Activated CD4-positive, alpha-beta T cell treated with anti-CD3 and anti-CD28 coated beads, Interleukin-2, amount 10 ng/mL, durations not matched to agents 24 days and 14 days (primary cell): ENCODE results near the gene LSM14B. TPM values are rescaled to one million over a fixed set of nuclear protein-coding genes. Genes with fewer than 3 reads are reported as not detected.
"Not testable (repeated sequence)": the region's sequence is repeated elsewhere in the genome, so short reads cannot be mapped to it uniquely, and the experiment has no call there.

Experiments
- DNase-seq: peaks from one replicate; pipeline ENCODE4 v3.0.0; 2022
- H3K27ac Mint-ChIP-seq: one replicate; pipeline ENCODE4 v1.8.0; 2022; ENCODE audit warnings: mild to moderate bottlenecking, mixed read lengths
- H3K27me3 Mint-ChIP-seq: one replicate; pipeline ENCODE4 v1.8.0; 2022; ENCODE audit warnings: mixed read lengths
- H3K36me3 Mint-ChIP-seq: one replicate; pipeline ENCODE4 v1.8.0; 2022; ENCODE audit warnings: low read depth, mild to moderate bottlenecking, mixed read lengths
- H3K4me1 Mint-ChIP-seq: one replicate; pipeline ENCODE4 v1.8.0; 2021; ENCODE audit warnings: mixed read lengths
- H3K4me3 Mint-ChIP-seq: one replicate; pipeline ENCODE4 v1.8.0; 2022; ENCODE audit warnings: mild to moderate bottlenecking, moderate library complexity, mixed read lengths
- H3K9me3 Mint-ChIP-seq: one replicate; pipeline ENCODE4 v1.8.0; 2021; ENCODE audit warnings: mixed read lengths
- intact Hi-C: fragments of 100-400 bp; cut with micrococcal nuclease; formaldehyde crosslinking; loops from one replicate; pipeline ENCODE4 v1.15.1; 2023
- total RNA-seq: library from RNA; stranded (reverse); gene quantifications from 2 replicates; pipeline ENCODE4 v1.2.3, GENCODE V29; 2022

The LSM14B gene
- total RNA-seq, 1 donor from 2014 or later: 45.3 TPM

DNA sequence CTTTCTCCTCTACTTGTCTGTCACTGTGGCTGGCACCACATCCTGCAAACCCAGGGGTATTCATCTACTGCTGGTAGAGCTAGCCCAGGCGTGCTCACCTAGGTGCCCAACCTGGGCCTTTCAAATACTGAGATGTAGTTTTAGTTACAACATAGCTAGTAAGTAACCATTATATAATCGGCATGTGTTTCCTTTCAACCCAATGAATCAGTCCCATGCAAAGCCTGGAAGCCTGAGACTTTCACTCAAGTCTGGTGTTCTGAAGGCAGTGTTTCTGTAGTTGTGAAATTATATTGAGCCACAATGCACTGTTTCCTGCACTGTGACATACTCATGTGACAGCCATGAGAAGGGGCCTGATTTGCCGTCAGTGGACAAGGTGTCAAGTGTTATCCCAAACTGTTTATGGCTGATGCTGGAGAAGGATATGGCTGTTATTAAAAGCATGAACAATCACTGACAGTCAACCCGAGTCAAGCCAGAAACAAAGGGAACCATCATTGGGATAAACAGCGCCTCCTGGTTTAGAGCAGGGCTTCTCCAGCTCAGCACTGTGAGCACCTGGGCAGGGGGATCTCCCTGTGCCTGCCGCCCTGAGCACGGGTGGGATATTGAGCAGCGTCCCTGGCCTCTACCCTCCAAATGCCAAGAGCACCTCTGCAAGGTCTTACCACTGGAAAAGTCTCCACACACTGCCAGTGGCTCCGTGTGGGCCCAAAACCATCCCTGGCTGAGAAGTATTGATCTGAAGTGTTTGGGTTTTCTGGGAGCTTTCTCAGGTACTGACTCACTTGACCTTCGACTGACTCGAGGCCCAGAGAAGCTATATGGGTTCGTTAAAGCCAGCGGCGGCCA is 19.3 kb downstream of the LSM14B start:
- Mint-ChIP-seq H3K27ac (peak overlapping the region; percentile 91), H3K9me3 (no peaks in the 10 kb centered on the region), H3K4me1 (peaks cover 44% of the 10 kb centered on the region), H3K36me3 (peaks cover 63% of the 10 kb centered on the region), H3K4me3 (peak overlapping the region; percentile 94), H3K27me3 (no peaks in the 10 kb centered on the region)
- intact Hi-C loops: loop anchor here (2.0 kb wide), 2 partner anchors 75 to 161 kb away; partner anchors contain the start of gene ADRM1
- DNase-seq: peak; percentile 73

DNA sequence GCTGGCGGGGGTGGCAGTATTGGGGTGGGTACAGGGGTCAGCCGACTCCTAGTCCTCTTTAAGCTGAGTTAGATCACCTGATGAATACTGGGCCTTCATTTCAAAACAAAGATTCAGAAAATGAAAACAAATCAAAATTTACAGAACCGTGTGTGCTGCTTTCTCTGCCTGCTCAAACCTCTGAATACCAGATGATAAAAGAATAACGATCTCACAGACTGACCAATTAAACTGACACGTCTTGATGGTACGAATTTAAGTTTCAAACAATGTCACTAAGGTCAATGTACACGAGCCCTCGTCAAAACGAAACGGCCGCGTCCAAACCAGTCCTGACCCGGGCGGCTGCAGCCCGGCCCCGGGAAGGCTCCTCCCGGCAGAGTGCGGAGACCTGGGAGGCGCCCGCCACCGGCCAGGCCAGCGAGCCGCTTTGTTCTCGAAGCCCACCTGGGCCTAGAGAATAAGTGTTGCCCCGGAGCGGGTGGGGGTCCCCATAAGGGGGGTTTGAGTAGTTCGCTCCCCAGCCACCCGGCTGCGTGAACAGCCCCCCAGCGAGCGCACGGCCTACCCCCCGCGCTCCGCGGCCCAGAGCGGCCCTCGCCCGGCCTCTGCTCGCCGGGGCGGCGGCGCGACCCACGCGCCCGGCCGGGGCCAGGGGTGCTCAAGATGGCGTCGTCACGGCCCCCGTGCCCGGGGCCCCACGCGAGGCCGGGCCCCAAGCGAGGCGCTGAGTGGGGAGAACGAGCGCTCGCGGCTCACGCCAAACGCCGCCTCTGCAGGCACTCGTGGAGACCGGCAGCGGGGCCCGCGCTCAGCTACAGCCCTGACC is 20.2 kb downstream of the LSM14B start:
- Mint-ChIP-seq H3K4me1 (peaks cover 43% of the 10 kb centered on the region), H3K36me3 (peaks cover 55% of the 10 kb centered on the region), H3K27me3 (no peaks in the 10 kb centered on the region), H3K27ac (peak overlapping the region; percentile 91), H3K4me3 (peak overlapping the region; percentile 94), H3K9me3 (no peaks in the 10 kb centered on the region)
- no peak for DNase-seq
- intact Hi-C loops: loop anchor here (1.0 to 2.0 kb wide), 5 partner anchors 20 to 160 kb away; partner anchors contain the start of genes ADRM1, LSM14B and OSBPL2

DNA sequence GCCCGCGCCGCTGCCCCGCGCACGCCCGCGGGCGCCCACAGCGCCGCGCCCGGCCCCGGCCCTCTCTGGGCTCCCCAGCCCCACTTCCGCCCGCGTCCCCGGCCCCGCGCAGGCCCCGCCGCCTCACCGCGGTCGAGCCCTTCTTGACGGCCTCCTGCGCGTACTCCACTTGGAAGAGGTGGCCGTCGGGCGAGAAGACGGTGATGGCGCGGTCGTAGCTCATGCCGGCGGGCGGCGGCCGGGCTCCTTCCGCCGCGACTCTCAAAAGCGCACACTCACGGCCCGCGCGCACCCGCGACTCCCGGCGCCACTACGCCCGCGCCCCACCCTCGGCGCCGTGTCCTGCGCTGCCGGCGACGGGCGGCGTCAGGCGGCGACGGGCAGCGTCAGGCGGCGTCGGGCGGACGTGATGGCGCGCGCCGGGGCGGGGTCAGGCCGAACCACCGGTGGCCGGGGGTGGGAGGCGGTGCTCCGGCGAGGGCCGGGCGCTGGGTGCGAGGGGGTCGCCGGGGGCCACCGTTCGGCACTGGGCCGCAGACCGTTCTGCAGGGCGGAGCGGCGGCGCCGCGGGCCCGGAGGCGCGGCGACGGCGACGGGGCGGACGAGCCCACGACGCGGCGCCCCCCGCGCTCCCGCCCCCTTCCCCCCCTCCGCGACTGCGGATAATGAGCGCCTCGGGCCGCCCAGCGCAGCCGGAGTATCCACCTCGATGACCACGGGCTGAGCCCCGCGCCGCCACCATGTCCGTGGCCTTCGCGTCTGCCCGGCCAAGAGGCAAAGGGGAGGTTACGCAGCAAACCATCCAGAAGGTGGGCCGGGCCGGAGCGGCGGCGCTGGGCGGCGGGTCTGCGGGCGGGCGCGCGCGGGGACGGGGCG is 21.0 kb downstream of the LSM14B start, which contains the start of the genes PSMA7 and SS18L1:
TSS of gene PSMA7 (minus strand) at position 314 of the 876 bp plus-strand sequence. CDS start at position 223, 91 bp downstream.
TSS of gene SS18L1 (plus strand) at position 689 of the 876 bp plus-strand sequence. CDS start at position 741, 52 bp downstream.
- Mint-ChIP-seq H3K9me3 (no peaks in the 10 kb centered on the region), H3K36me3 (peaks cover 46% of the 10 kb centered on the region), H3K27me3 (no peaks in the 10 kb centered on the region), H3K27ac (peak within 1 kb of the TSS; percentile 91), H3K4me1 (peaks cover 35% of the 10 kb centered on the region), H3K4me3 (peak within 1 kb of the TSS; percentile 94)
- intact Hi-C loops: loop anchor here (1.0 to 2.0 kb wide), 5 partner anchors 21 to 159 kb away; partner anchors contain the start of genes ADRM1, LSM14B and OSBPL2
- peak; percentile 96 for DNase-seq

DNA sequence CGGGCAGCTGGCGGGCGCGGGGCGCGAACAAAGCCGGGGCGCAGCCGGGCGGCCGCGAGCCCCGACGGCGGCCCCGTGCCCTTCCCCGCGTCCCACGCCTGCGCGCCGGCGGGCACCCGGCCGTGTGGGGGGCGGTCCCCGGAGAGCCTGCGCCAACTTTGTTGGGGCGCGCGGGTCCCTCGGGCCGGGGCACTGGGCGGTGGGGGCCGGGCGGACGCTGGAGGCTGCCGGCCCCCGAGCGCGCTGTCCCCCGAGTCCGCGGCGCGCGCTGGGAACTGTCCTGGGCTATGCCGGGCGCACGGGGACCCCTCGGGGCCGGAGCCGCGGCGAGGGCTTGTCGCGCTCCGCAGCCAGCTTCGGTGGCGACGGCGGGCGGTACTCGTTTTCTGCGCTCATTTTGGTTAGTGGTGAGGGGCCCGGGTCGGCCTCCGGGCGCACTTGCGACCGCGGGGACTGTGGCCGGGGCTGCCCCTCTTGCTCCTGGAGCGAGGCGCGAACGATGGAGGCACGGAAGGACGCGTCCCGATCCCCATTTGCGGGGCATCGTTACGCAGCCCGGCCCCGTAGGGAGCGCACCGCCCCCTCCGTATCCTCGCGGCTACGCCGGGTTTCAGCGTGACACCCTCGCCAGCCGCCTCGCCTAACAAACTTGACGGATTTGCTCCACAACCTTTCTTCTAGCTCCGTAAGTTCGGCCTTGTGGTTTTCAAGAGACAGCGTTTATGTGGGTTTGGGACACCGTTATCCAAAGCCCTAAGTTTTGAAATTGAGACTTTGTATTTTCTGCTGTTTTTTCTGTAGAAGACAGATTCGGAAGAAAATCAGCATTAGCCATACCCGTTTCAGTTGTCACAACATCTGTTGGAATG is 21.9 kb downstream of the LSM14B start:
- H3K4me1 Mint-ChIP-seq: peaks cover 35% of the 10 kb centered on the region
- peaks cover 37% of the 10 kb centered on the region for H3K36me3 Mint-ChIP-seq
- H3K27ac Mint-ChIP-seq: peak overlapping the region; percentile 82
- no peaks in the 10 kb centered on the region for H3K27me3 Mint-ChIP-seq
- DNase-seq: peak; percentile 89
- H3K9me3 Mint-ChIP-seq: no peaks in the 10 kb centered on the region
- peak overlapping the region; percentile 87 for H3K4me3 Mint-ChIP-seq
- intact Hi-C loops: loop anchor here (1.0 to 2.0 kb wide), 5 partner anchors 22 to 159 kb away; partner anchors contain the start of genes ADRM1, LSM14B and OSBPL2

DNA sequence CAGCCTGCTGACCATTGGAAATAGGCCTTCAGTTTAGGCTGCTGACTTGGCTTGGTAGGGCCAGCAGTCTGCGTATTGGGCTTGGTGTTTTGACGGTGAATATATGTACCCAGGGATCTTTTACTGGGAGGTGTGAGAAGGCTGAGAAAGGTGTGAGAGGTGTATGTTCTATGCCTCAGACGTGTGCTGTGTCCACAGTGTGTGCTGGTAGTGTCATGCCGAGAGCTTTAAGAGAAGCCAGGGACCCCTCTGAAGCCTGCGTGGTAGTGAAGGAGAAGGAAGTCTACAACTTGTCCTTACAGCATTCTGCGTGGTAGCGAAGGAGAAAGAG is 23.4 kb downstream of the LSM14B start:
- no peaks in the 10 kb centered on the region for H3K9me3 Mint-ChIP-seq

DNA sequence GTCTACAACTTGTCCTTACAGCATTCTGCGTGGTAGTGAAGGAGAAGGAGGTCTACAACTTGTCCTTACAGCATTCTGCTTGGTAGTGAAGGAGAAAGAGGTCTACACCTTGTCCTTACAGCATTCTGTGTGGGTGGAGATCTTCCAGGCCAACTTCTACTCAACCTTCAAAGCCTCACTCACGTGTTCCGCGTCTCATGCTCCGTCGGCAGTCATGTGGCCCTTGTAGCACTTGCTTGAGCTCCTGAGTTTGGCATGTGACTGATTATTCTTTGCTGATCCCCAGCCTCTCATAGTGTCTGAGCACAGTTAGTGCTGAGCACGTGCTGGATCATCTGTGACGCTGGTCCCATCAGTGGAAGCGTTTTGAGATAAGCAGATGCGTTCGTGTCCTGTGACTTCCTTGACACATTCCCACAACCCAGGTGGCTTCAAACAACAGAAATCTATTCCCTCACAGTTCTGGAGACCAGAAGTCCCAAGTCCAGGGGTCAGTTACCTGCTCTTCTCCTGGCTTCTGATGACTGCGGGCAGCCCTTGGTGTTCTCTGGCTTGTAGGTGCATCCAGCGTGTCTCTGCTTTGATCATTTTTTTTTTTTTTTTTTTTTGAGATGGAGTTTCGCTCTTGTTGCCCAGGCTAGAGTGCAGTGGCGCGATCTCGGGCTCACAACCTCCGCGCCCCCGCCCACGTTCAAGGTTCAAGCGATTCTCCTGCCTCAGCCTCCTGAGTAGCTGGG is 23.9 kb downstream of the LSM14B start:
- Mint-ChIP-seq H3K9me3 (no peaks in the 10 kb centered on the region), H3K4me3 (no peak overlapping the region), H3K27me3 (no peaks in the 10 kb centered on the region), H3K36me3 (peaks cover 28% of the 10 kb centered on the region), H3K4me1 (peaks cover 24% of the 10 kb centered on the region), H3K27ac (no peak overlapping the region)
- intact Hi-C loops: no loop called here
- no peak for DNase-seq

More for the DNA sequence above, 23.4 kb downstream of the LSM14B start:
- Mint-ChIP-seq H3K27me3 (no peaks in the 10 kb centered on the region), H3K4me3 (peak overlapping the region; percentile 41), H3K27ac (no peak overlapping the region), H3K4me1 (peaks cover 28% of the 10 kb centered on the region), H3K36me3 (peaks cover 31% of the 10 kb centered on the region)
- DNase-seq: no peak
- intact Hi-C loops: no loop called here

DNA sequence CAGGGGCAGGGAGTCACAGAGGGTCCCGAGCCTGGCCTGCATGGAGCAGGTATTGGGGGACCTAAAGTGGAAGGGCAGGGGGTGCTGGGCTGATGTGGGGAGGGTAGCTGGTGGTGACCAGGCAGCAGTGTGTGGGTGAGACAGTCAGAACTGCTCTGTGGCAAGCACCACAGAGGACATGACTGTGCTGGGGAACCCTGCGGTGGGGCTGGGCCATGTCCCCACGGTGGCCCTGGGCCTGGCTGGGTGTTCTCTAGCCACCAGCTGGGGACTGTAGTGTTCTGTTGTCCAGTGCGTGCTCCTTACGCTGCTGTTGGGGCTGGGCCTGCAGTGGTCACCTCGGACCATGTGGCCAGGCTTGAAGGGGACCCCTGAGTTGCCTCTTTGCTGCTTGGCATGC is 24.9 kb downstream of the LSM14B start:
- Mint-ChIP-seq H3K36me3 (peaks cover 26% of the 10 kb centered on the region), H3K4me3 (no peak overlapping the region), H3K9me3 (no peaks in the 10 kb centered on the region), H3K27ac (no peak overlapping the region), H3K4me1 (peaks cover 17% of the 10 kb centered on the region), H3K27me3 (no peaks in the 10 kb centered on the region)
- intact Hi-C loops: no loop called here
- no peak for DNase-seq

DNA sequence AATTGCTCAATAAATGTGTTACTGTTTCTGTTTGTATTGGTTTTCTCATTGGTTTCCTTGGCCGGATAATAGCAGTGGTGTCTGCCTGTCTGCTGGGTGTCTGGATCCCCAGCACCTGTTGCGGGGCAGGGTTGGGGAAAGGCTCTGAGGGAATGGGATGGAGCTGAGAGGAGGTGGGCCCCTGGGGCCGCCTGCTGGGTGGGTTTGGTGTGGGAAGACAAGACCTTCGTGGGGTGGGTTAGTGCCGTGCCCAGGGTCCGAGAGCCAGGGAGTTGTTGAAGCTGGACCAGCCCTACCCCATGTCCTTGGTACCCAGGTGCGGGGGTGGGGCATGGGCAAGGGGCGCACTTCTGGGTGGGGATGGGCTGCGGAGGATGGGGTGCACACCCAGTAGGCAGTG is 25.3 kb downstream of the LSM14B start:
- intact Hi-C loops: no loop called here
- Mint-ChIP-seq H3K4me1 (peaks cover 17% of the 10 kb centered on the region), H3K36me3 (peaks cover 28% of the 10 kb centered on the region), H3K27me3 (no peaks in the 10 kb centered on the region), H3K4me3 (no peak overlapping the region), H3K27ac (no peak overlapping the region), H3K9me3 (no peaks in the 10 kb centered on the region)
- DNase-seq: no peak

DNA sequence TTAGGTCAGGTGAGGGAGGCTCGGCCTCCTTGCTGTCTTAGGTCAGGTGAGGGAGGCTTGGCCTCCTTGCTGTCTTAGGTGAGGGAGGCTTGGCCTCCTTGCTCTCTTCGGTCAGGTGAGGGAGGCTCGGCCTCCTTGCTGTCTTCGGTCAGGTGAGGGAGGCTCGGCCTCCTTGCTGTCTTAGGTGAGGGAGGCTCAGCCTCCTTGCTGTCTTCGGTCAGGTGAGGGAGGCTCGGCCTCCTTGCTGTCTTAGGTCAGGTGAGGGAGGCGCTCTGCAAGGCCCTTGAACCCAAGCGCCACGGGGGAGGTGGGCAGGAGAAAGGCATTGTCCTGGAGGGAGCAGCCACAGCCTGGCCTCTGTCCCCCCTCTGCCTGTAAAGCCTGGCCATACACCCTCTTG is 26.1 kb downstream of the LSM14B start:
- H3K27me3 Mint-ChIP-seq, H3K4me3 Mint-ChIP-seq, H3K27ac Mint-ChIP-seq, intact Hi-C loops, DNase-seq, H3K9me3 Mint-ChIP-seq: not testable (repeated sequence)
- Mint-ChIP-seq H3K36me3 (peaks cover 34% of the 10 kb centered on the region), H3K4me1 (peaks cover 17% of the 10 kb centered on the region)

DNA sequence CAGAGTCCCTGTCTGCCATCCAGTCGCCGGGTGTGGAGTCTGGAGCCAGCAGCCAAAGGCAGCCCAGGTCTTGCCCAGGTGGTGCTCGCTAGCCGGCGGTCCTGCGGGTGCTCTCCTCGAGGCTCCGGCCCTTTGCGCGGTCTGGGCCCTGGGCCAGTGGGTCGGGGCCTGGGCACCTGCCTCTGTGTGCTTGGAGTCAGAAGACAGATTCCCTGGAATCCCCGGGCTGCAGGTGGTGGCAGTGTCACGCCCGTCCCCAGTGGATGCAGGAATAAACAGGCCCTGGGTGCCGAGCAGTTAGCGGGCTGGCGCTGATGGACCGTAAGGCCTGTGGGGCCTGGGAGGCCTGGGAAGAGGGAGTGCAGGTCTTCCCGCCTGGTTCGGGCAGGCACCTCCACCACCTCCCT is 26.6 kb downstream of the LSM14B start:
- peaks cover 11% of the 10 kb centered on the region for H3K9me3 Mint-ChIP-seq
- DNase-seq: no peak
- no peak overlapping the region for H3K4me3 Mint-ChIP-seq
- H3K27me3 Mint-ChIP-seq: no peaks in the 10 kb centered on the region
- intact Hi-C loops: no loop called here
- H3K27ac Mint-ChIP-seq: no peak overlapping the region
- H3K4me1 Mint-ChIP-seq: peaks cover 17% of the 10 kb centered on the region
- peaks cover 39% of the 10 kb centered on the region for H3K36me3 Mint-ChIP-seq

DNA sequence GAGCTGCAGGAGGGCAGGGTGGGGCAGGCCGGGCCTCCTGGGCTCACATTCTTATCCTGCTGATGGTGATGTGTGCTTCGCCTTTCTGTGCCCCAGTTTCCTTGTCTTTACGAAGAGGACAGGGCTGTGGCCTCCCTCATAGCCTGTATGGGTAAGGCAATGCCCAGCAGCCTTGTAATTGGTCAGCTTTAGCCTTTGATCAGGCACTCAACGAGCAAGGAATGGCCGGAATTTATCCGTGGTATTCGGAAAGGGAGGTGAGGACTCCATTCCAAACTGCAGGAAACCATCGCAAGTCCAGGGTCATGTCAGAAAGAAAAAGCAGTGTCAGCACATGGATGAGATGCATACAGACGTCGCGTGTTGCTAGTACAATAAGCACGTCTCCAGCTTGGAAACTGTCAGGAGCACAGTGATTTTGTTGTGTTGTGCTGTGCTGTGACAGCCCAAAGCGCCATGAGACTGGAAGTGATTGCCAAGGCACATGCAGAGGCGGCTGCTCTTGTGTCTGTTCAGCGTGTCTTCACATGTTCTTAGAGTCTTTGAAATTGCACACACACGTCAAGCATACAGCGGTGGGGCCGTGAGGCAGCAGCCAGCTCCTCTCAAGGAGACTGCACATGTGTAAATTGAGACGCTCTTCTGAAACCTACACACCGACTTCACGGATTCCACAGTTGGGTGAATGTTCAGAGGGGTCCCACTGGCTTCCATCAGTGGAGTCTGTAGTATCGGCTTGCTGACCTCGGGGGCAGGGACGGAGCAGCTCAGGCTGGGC is 27.4 kb downstream of the LSM14B start:
- Mint-ChIP-seq H3K27ac (no peak overlapping the region), H3K9me3 (peaks cover 11% of the 10 kb centered on the region), H3K4me3 (no peak overlapping the region), H3K36me3 (peaks cover 44% of the 10 kb centered on the region), H3K4me1 (peaks cover 13% of the 10 kb centered on the region), H3K27me3 (no peaks in the 10 kb centered on the region)
- intact Hi-C loops: no loop called here
- no peak for DNase-seq
